SK-N-SH (cell line): ENCODE measurements around the gene CATSPER4. TPM values are rescaled to one million over a fixed set of nuclear protein-coding genes. Genes with fewer than 3 reads are reported as not detected.

Source experiments
- CTCF ChIA-PET: fragments of 300-600, 350-600 bp; formaldehyde crosslinking; extraction: SDS; loops from one replicate; lab custom pipeline; 2021; lab: Yijun Ruan, JAX
- POLR2A ChIA-PET: fragments of 350-600 bp; sonication (Branson Sonifier 250); formaldehyde crosslinking; extraction: SDS; loops from one replicate; lab custom pipeline; 2020; ENCODE audit warnings: antibody characterized with exemption, inconsistent platforms; lab: Yijun Ruan, JAX
- DNase-seq: peaks from one replicate; pipeline ENCODE4 v3.0.0; 2012
- H2AFZ ChIP-seq: fragments of 200-600 bp; sonication (generic); 2 replicates; pipeline ENCODE4 v1.8.1; 2016; ENCODE audit warnings: antibody characterized with exemption, mild to moderate bottlenecking, low read depth
- H3F3A ChIP-seq: fragments of 200-600 bp; sonication (generic); replicated peaks from 2 replicates; pipeline ENCODE3; 2016; ENCODE audit warnings: antibody characterized with exemption, mild to moderate bottlenecking; ENCODE audit not compliant: insufficient read depth
- H3K27ac ChIP-seq, 2 experiments: fragments of 200-500 bp in 1 of 2; fragments of 200-600 bp in 1 of 2; sonication (Bioruptor generic) in 1 of 2; sonication (generic), shearing (Covaris generic) in 1 of 2; 2 replicates each; pipeline versions ENCODE4 v1.5.1 to v1.6.1; 2014 to 2016; ENCODE audit warnings: low read depth in 2 of 2, inconsistent platforms in 1 of 2, low read length in 1 of 2, mild to moderate bottlenecking in 1 of 2, mixed read lengths in 1 of 2
- H3K27me3 ChIP-seq: fragments of 200-600 bp; sonication (generic), shearing (Covaris generic); 2 replicates; pipeline ENCODE4 v1.6.1; 2016; ENCODE audit warnings: mixed run types; ENCODE audit not compliant: insufficient read depth
- H3K36me3 ChIP-seq, 2 experiments: fragments of 200-500 bp in 1 of 2; fragments of 200-600 bp in 1 of 2; sonication (Bioruptor generic) in 1 of 2; sonication (generic) in 1 of 2; replicated peaks in 1 of 2; 2 replicates each; pipeline versions ENCODE3 to v1.5.1; 2014 to 2016; ENCODE audit warnings: low read length in 1 of 2, mild to moderate bottlenecking in 1 of 2; ENCODE audit not compliant: insufficient read depth in 2 of 2, control insufficient read depth in 1 of 2
- H3K4me1 ChIP-seq, 2 experiments: fragments of 200-500 bp in 1 of 2; fragments of 200-600 bp in 1 of 2; sonication (Bioruptor generic) in 1 of 2; sonication (generic), shearing (Covaris generic) in 1 of 2; 2 replicates each; pipeline versions ENCODE4 v1.5.1 to v1.6.1; 2014 to 2016; ENCODE audit warnings: low read depth in 1 of 2, low read length in 1 of 2, mixed run types in 1 of 2; ENCODE audit not compliant: insufficient read depth in 2 of 2, control insufficient read depth in 1 of 2
- H3K4me2 ChIP-seq: fragments of 200-600 bp; sonication (generic), shearing (Covaris generic); 2 replicates; pipeline ENCODE4 v1.6.1; 2017; ENCODE audit warnings: mixed run types
- H3K4me3 ChIP-seq, 2 experiments: fragments of 200-500 bp in 1 of 2; fragments of 200-600 bp in 1 of 2; sonication (Bioruptor generic) in 1 of 2; sonication (generic), shearing (Covaris generic) in 1 of 2; 2 replicates each; pipeline versions ENCODE4 v1.5.1 to v1.8.1; 2014 to 2016; ENCODE audit warnings: low read depth in 2 of 2, inconsistent platforms in 1 of 2, low read length in 1 of 2, mild to moderate bottlenecking in 1 of 2, mixed read lengths in 1 of 2, moderate library complexity in 1 of 2
- H3K79me2 ChIP-seq: fragments of 200-600 bp; sonication (generic); 2 replicates; pipeline ENCODE4 v1.8.1; 2017; ENCODE audit warnings: mild to moderate bottlenecking; ENCODE audit not compliant: insufficient read depth
- H3K9ac ChIP-seq: fragments of 200-600 bp; sonication (generic); 2 replicates; pipeline ENCODE4 v1.6.1; 2017; ENCODE audit warnings: mixed run types
- H3K9me2 ChIP-seq: fragments of 200-600 bp; sonication (generic); 2 replicates; pipeline ENCODE4 v1.6.1; 2017; ENCODE audit warnings: mixed run types
- H3K9me3 ChIP-seq: fragments of 200-600 bp; sonication (generic); 2 replicates; pipeline ENCODE4 v1.6.1; 2017; ENCODE audit warnings: mixed run types, mild to moderate bottlenecking, moderate library complexity
- H4K20me1 ChIP-seq: fragments of 200-600 bp; sonication (generic); 2 replicates; pipeline ENCODE4 v1.6.1; 2017; ENCODE audit warnings: mild to moderate bottlenecking, mixed run types; ENCODE audit not compliant: insufficient read depth
- CHD2 ChIP-seq: fragments of 150-350 bp; IDR thresholded peaks from 2 replicates; pipeline ENCODE4 v1.6.1; 2018; ENCODE audit warnings: low read length; ENCODE audit not compliant: partially characterized antibody
- ELF1 ChIP-seq: IDR thresholded peaks from 2 replicates; pipeline ENCODE4 v1.4.0; 2012
- EP300 ChIP-seq, 2 experiments: IDR thresholded peaks; 2 replicates each; pipeline versions ENCODE4 v1.4.0 to v1.6.1; 2012; ENCODE audit warnings: borderline replicate concordance in 1 of 2, low read depth in 1 of 2, low read length in 1 of 2
- GABPA ChIP-seq: IDR thresholded peaks from 2 replicates; pipeline ENCODE4 v1.4.0; 2012; ENCODE audit warnings: low read depth, mild to moderate bottlenecking
- GATA2 ChIP-seq: sonication (generic); formaldehyde crosslinking; IDR thresholded peaks from 2 replicates; pipeline ENCODE4 v1.5.0; 2020; ENCODE audit warnings: mild to moderate bottlenecking, missing genetic modification reagents
- MEF2A ChIP-seq: IDR thresholded peaks from 2 replicates; pipeline ENCODE4 v1.4.0; 2012; ENCODE audit warnings: low read depth, borderline replicate concordance
- MXI1 ChIP-seq: IDR thresholded peaks from 2 replicates; pipeline ENCODE4 v1.6.1; 2012; ENCODE audit warnings: mild to moderate bottlenecking, low read depth, low read length, improper control_type of control experiment
- RFX5 ChIP-seq: IDR thresholded peaks from 2 replicates; pipeline ENCODE4 v1.6.1; 2012; ENCODE audit warnings: mild to moderate bottlenecking, improper control_type of control experiment, low read length
- SMC3 ChIP-seq: IDR thresholded peaks from 2 replicates; pipeline ENCODE4 v1.6.1; 2012; ENCODE audit warnings: low read depth, low read length, improper control_type of control experiment
- TAF1 ChIP-seq: IDR thresholded peaks from 2 replicates; pipeline ENCODE4 v1.6.1; 2012; ENCODE audit warnings: low read depth, mild to moderate bottlenecking, low read length, moderate library complexity, borderline replicate concordance
- WGBS: methylation state at CpG from one replicate; pipeline ENCODE4 v1.1.6; 2017; ENCODE audit warnings: low lambda C conversion rate; 5-methylcytosine and 5-hydroxymethylcytosine counted together
- polyA plus RNA-seq, 3 experiments: library from polyadenylated mRNA; depleted of rRNA; stranded (reverse); fragments of >200 nt; gene quantifications; 2 replicates each; pipeline ENCODE4 v1.2.3, GENCODE V29; 2012
- TF ChIP-seq, protein P1 (sequence below): fragments of 200-600 bp; sonication (generic); IDR thresholded peaks from 2 replicates; pipeline ENCODE4 v1.6.1; 2017; ENCODE audit warnings: antibody characterized with exemption, mild to moderate bottlenecking, moderate library complexity
- TF ChIP-seq, protein P2 (sequence below): fragments of 150-350 bp; IDR thresholded peaks from 2 replicates; pipeline ENCODE4 v1.6.1; 2016; ENCODE audit warnings: mild to moderate bottlenecking, low read depth, low read length
- TF ChIP-seq, protein P3 (sequence below): fragments of 150-350 bp; IDR thresholded peaks from 2 replicates; pipeline ENCODE4 v1.6.1; 2017; ENCODE audit warnings: antibody characterized with exemption, low read length, low read depth, borderline replicate concordance
- TF ChIP-seq, protein P4 (sequence below): IDR thresholded peaks from 2 replicates; pipeline ENCODE4; 2012

The CATSPER4 gene
- polyA plus RNA-seq (2012; rRNA removed), result not detected in 2 replicates
- not detected in 2 replicates for polyA plus RNA-seq (2012; cell fraction: cytosol; rRNA removed)
- not detected in 2 replicates for polyA plus RNA-seq (2012; cell fraction: nucleus; rRNA removed)

DNA sequence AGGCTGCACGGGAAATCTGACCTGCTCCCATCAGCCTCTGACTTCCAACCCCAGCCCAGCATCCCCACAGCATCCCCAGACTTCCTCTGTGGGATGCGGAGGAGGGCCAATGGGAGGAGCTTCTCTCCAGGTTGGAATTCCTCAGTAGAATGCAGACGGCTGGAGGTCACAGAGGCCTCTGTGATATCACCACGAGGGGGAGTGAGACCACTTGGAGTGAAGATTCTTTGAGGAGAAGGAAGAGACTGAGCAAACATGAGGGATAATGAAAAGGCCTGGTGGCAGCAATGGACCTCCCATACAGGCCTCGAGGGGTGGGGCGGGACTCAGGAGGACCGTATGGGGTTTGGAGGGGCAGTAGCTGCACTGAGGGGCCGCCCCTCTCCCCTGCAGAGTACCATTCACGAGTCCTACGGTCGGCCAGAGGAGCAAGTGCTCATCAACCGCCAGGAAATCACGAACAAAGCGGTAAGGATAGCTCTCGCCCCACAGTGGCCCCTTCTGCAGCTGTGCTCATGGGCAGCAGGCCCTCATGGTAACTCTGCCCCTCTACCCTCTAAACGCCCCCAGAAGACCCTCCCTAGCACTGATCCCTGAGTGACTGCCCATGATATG lies at the start of gene CATSPER4:
TSS of gene CATSPER4 (plus strand) at position 230 of the 615 bp plus-strand sequence. CDS start at position 256, 26 bp downstream.
- Histone ChIP-seq H3K4me3 (no peak within 1 kb of the TSS; a peak in 1 of 4 replicates), H3K36me3 (no peaks in the 10 kb centered on the region), H3K9me2 (no peaks in the 10 kb centered on the region), H4K20me1 (no peaks in the 10 kb centered on the region), H3K4me2 (no peak within 1 kb of the TSS), H2AFZ (no peak within 1 kb of the TSS), H3K9ac (no peak within 1 kb of the TSS), H3K79me2 (no peaks in the 10 kb centered on the region), H3K27ac (no peak within 1 kb of the TSS), H3K9me3 (no peaks in the 10 kb centered on the region), H3F3A (no peaks in the 10 kb centered on the region), H3K27me3 (no peaks in the 10 kb centered on the region; the same call in 1 of the 2 replicates), H3K4me1 (no peaks in the 10 kb centered on the region)
- ChIA-PET CTCF (interaction anchor here (1.9 kb wide), 1 partner anchor 12 kb away, joined by 4 read pairs; no protein-coding TSS in a partner anchor), POLR2A (no interaction called here)
- no peak for DNase-seq
- TF ChIP-seq, protein P1, sequence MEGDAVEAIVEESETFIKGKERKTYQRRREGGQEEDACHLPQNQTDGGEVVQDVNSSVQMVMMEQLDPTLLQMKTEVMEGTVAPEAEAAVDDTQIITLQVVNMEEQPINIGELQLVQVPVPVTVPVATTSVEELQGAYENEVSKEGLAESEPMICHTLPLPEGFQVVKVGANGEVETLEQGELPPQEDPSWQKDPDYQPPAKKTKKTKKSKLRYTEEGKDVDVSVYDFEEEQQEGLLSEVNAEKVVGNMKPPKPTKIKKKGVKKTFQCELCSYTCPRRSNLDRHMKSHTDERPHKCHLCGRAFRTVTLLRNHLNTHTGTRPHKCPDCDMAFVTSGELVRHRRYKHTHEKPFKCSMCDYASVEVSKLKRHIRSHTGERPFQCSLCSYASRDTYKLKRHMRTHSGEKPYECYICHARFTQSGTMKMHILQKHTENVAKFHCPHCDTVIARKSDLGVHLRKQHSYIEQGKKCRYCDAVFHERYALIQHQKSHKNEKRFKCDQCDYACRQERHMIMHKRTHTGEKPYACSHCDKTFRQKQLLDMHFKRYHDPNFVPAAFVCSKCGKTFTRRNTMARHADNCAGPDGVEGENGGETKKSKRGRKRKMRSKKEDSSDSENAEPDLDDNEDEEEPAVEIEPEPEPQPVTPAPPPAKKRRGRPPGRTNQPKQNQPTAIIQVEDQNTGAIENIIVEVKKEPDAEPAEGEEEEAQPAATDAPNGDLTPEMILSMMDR, result peak; percentile 28
- TF ChIP-seq EP300 (IDR thresholded peaks at IDR 0.05; ENCODE audit: borderline replicate concordance in 1 of 2, low read depth in 1 of 2, low read length in 1 of 2), result no peak
- WGBS, result 73% methylated on average over 16 of the region's 16 CpGs

DNA sequence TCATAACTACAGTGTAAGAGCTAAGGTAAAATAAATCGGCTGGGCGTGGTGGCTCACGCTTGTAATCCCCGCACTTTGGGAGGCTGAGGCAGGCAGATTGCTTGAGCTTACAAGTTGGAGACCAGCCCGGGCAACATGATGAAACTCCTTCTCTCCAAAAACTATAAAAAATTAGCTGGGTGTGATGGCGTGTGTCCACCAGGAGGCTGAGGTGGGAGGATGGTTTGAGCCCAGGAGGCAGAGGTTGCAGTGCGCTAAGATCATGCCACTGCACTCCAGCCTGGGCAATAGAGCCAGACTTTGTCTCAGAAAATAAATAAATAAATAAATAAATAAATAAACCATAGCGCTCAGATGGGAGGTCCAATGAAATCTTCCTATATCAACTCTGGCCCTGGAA lies 48.2 kb upstream of the CATSPER4 start:
- no peak overlapping the region for H3K4me2 ChIP-seq
- H3K27me3 ChIP-seq, result no peaks in the 10 kb centered on the region
- no peak overlapping the region for H2AFZ ChIP-seq
- no peaks in the 10 kb centered on the region for H3K36me3 ChIP-seq
- POLR2A ChIA-PET, result interaction anchor here (1.2 kb wide), 1 partner anchor 30 kb away, joined by 4 read pairs; the partner anchor contains the start of gene PDIK1L
- no peaks in the 10 kb centered on the region for H3F3A ChIP-seq
- CTCF ChIA-PET, result interaction anchor here (1.0 to 9.3 kb wide), 9 partner anchors 15 to 247 kb away, joined by 3 to 235 read pairs (median 5); partner anchors contain the start of genes FAM110D, PDIK1L and ZNF593
- no peak overlapping the region for H3K4me3 ChIP-seq
- H4K20me1 ChIP-seq, result no peaks in the 10 kb centered on the region
- H3K9me3 ChIP-seq, result no peaks in the 10 kb centered on the region
- H3K9me2 ChIP-seq, result no peaks in the 10 kb centered on the region
- H3K27ac ChIP-seq, result no peak overlapping the region
- H3K9ac ChIP-seq, result no peak overlapping the region
- 96% methylated on average over 8 of the region's 8 CpGs for WGBS
- TF ChIP-seq ELF1, result no peak
- no peak for TF ChIP-seq MEF2A
- TF ChIP-seq, protein P2, sequence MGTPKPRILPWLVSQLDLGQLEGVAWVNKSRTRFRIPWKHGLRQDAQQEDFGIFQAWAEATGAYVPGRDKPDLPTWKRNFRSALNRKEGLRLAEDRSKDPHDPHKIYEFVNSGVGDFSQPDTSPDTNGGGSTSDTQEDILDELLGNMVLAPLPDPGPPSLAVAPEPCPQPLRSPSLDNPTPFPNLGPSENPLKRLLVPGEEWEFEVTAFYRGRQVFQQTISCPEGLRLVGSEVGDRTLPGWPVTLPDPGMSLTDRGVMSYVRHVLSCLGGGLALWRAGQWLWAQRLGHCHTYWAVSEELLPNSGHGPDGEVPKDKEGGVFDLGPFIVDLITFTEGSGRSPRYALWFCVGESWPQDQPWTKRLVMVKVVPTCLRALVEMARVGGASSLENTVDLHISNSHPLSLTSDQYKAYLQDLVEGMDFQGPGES, result no peak
- no peak for TF ChIP-seq GABPA
- no peak for TF ChIP-seq RFX5
- no peak for TF ChIP-seq TAF1
- TF ChIP-seq, protein P3, sequence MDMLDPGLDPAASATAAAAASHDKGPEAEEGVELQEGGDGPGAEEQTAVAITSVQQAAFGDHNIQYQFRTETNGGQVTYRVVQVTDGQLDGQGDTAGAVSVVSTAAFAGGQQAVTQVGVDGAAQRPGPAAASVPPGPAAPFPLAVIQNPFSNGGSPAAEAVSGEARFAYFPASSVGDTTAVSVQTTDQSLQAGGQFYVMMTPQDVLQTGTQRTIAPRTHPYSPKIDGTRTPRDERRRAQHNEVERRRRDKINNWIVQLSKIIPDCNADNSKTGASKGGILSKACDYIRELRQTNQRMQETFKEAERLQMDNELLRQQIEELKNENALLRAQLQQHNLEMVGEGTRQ, result no peak
- no peak for TF ChIP-seq SMC3
- TF ChIP-seq MXI1, result no peak
- TF ChIP-seq, protein P4, sequence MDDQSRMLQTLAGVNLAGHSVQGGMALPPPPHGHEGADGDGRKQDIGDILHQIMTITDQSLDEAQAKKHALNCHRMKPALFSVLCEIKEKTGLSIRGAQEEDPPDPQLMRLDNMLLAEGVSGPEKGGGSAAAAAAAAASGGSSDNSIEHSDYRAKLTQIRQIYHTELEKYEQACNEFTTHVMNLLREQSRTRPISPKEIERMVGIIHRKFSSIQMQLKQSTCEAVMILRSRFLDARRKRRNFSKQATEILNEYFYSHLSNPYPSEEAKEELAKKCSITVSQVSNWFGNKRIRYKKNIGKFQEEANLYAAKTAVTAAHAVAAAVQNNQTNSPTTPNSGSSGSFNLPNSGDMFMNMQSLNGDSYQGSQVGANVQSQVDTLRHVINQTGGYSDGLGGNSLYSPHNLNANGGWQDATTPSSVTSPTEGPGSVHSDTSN, result no peak
- no peak for TF ChIP-seq GATA2
- no peak for TF ChIP-seq CHD2
- DNase-seq, result no peak
- H3K79me2 ChIP-seq, result no peaks in the 10 kb centered on the region
- no peaks in the 10 kb centered on the region for H3K4me1 ChIP-seq
